ENCODE data around the gene GRB14. TPM values are rescaled to one million over a fixed set of nuclear protein-coding genes. Genes with fewer than 3 reads are reported as not detected.
"Not testable (repeated sequence)": the region's sequence is repeated elsewhere in the genome, so short reads cannot be mapped to it uniquely, and the experiment has no call there.

Gene GRB14
- total and polyA plus RNA-seq, 5 donors from 2014 or later: 0.69 TPM; not detected in 4

DNA sequence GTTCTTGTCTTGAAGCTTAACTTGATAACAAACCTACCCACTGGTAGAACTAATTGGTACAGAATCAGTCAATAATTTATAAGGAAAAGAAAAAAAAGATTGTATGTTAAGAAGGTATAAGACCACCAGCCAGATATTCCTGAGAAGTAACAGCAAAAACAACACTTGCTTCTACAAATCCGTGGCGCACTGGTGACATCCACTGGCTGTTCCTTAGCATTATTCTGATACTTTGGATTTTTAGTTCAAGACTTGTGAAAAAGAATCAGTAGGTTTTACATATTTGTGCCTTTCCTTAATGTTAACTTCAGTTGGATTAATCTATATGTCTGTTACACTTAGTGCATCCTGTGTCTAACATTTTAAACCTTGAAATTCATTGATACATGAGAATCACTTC, 141.8 kb downstream of the GRB14 start:
- Histone ChIP-seq H3K27ac (ENCODE audit: insufficient read depth, low read length, poor library complexity, severe bottlenecking) (no peak overlapping the region), H3K4me3 (ENCODE audit: low read depth, low read length) (no peak overlapping the region), H3K36me3 (ENCODE audit: control insufficient read depth, insufficient read depth, low read length) (no peaks in the 10 kb centered on the region), H3K4me1 (ENCODE audit: control insufficient read depth, insufficient read depth, low read length, poor library complexity, severe bottlenecking) (no peaks in the 10 kb centered on the region), H3K27me3 (ENCODE audit: control insufficient read depth, insufficient read depth, low read length) (no peaks in the 10 kb centered on the region), H3K9me3 (ENCODE audit: control insufficient read depth in 2 of 2, low read length in 2 of 2) (no peaks in the 10 kb centered on the region)
- Mint-ChIP-seq H3K4me3 (no peak overlapping the region), H3K36me3 (no peaks in the 10 kb centered on the region), H3K27me3 (no peaks in the 10 kb centered on the region), H3K4me1 (no peaks in the 10 kb centered on the region), H3K9me3 (peaks cover 0 to 4% (median 0%) of the 10 kb centered on the region in 7 donors), H3K27ac (no peak overlapping the region)
- no peak for ATAC-seq (ENCODE audit: low read depth in 2 of 2)
- no peak for DNase-seq

DNA sequence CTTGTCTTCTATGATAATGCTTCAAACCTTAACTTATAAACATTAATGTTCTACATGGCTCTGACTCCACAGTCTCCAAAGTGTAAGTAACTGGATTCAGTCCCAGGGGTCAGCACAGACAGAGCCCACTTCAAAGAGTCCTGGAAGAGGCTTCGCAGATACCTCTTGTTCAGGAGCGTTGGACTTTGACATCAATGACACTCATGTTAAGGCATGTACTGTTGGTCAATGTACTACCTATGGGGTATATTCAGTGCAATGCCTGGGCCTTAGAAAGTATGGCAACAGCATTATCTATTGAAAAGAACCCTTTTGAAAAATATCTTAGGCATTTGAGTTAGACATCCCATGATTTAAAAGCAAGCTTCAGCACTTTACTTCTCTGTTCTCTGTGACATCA, 143.1 kb downstream of the GRB14 start:
- Histone ChIP-seq H3K27me3 (ENCODE audit: control insufficient read depth, insufficient read depth, low read length) (no peaks in the 10 kb centered on the region), H3K4me3 (ENCODE audit: low read depth, low read length) (no peak overlapping the region), H3K4me1 (ENCODE audit: control insufficient read depth, insufficient read depth, low read length, poor library complexity, severe bottlenecking) (no peaks in the 10 kb centered on the region), H3K36me3 (ENCODE audit: control insufficient read depth, insufficient read depth, low read length) (no peaks in the 10 kb centered on the region), H3K9me3 (ENCODE audit: control insufficient read depth in 2 of 2, low read length in 2 of 2) (no peaks in the 10 kb centered on the region), H3K27ac (ENCODE audit: insufficient read depth, low read length, poor library complexity, severe bottlenecking) (no peak overlapping the region)
- Mint-ChIP-seq H3K27me3 (no peaks in the 10 kb centered on the region), H3K4me1 (no peaks in the 10 kb centered on the region), H3K9me3 (peaks cover 0 to 8% (median 0%) of the 10 kb centered on the region in 7 donors), H3K27ac (no peak overlapping the region), H3K36me3 (no peaks in the 10 kb centered on the region), H3K4me3 (no peak overlapping the region)
- DNase-seq (no peak), ATAC-seq (ENCODE audit: low read depth in 2 of 2) (no peak)

DNA sequence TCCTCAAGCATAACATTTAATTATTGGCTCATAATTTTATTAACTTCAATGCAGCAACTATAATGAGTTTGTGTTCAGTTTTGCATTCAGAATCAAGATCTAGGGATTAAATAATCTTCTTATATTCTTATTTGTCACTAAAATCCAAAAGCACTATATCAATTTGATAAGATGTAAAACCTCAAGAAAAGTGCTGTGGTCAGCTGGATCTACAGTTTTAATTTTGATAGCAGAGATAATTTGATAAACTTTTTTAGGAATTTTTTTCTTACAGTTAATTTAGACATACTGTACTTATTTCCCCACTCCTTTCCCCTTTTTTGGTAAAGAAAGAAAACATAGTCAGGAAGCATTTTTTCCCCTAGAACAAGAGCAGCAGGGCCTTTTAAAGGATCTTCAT, 146.4 kb downstream of the GRB14 start:
- Mint-ChIP-seq H3K4me1 (no peaks in the 10 kb centered on the region), H3K36me3 (no peaks in the 10 kb centered on the region), H3K9me3 (peaks cover 0 to 11% (median 1%) of the 10 kb centered on the region in 7 donors), H3K27me3 (no peaks in the 10 kb centered on the region), H3K4me3 (no peak overlapping the region), H3K27ac (no peak overlapping the region)
- ATAC-seq (ENCODE audit: low read depth in 2 of 2): no peak
- Histone ChIP-seq H3K9me3 (ENCODE audit: control insufficient read depth in 2 of 2, low read length in 2 of 2) (no peaks in the 10 kb centered on the region), H3K27me3 (ENCODE audit: control insufficient read depth, insufficient read depth, low read length) (no peaks in the 10 kb centered on the region), H3K27ac (ENCODE audit: insufficient read depth, low read length, poor library complexity, severe bottlenecking) (no peak overlapping the region), H3K4me3 (ENCODE audit: low read depth, low read length) (no peak overlapping the region), H3K4me1 (ENCODE audit: control insufficient read depth, insufficient read depth, low read length, poor library complexity, severe bottlenecking) (no peaks in the 10 kb centered on the region), H3K36me3 (ENCODE audit: control insufficient read depth, insufficient read depth, low read length) (no peaks in the 10 kb centered on the region)
- DNase-seq: no peak

DNA sequence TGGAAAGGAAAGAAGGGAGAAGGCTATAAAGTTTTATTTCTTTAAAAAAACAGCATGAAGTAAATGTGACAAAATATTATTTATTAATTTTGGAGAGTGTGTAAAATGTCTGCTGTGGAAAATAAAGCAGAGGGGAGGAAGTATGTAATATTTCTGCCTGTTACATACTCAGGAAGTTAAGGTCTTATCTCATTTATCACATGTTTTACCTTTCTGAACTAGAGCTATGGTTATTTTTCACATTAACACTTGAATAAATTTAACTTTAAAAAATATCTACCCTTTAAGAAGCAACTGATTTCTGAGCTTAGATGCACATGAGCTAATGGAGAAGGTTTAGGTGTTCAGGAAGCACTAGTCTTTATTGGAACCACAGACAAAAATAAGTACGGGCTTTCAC, 148.3 kb downstream of the GRB14 start:
- ATAC-seq (ENCODE audit: low read depth in 2 of 2): no peak
- H3K4me1 Mint-ChIP-seq: no peaks in the 10 kb centered on the region
- H3K4me3 Mint-ChIP-seq: no peak overlapping the region

DNA sequence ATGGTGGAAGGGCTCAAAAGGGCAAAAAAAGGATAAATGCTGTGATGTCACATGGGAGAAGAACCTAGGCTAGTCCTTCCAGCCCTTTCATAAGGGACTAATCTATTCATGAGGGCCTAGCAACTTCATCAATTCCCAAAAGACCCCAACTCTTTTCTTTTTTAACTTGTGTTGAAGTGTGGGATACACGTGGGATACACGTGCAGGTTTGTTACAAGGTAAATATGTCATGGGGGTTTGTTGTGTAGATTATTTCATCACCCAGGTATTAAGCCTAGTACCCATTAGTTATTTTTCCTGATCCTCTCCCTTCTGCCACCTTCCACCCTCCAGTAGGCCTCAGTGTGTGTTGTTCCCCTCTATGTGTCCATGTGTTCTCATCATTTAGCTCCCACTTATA, 156.2 kb downstream of the GRB14 start:
- not testable (repeated sequence) for H3K36me3 Mint-ChIP-seq; H3K4me3 ChIP-seq (ENCODE audit: low read depth, low read length); DNase-seq; H3K27ac Mint-ChIP-seq; H3K27ac ChIP-seq (ENCODE audit: insufficient read depth, low read length, poor library complexity, severe bottlenecking); H3K4me1 ChIP-seq (ENCODE audit: control insufficient read depth, insufficient read depth, low read length, poor library complexity, severe bottlenecking); H3K4me3 Mint-ChIP-seq; H3K4me1 Mint-ChIP-seq; H3K36me3 ChIP-seq (ENCODE audit: control insufficient read depth, insufficient read depth, low read length); H3K9me3 ChIP-seq (ENCODE audit: control insufficient read depth in 2 of 2, low read length in 2 of 2); H3K27me3 Mint-ChIP-seq; ATAC-seq (ENCODE audit: low read depth in 2 of 2); H3K27me3 ChIP-seq (ENCODE audit: control insufficient read depth, insufficient read depth, low read length)
- peaks cover 0 to 23% (median 11%) of the 10 kb centered on the region in 7 donors for H3K9me3 Mint-ChIP-seq

More for the DNA sequence above, 148.3 kb downstream of the GRB14 start:
- H3K4me1 ChIP-seq (ENCODE audit: control insufficient read depth, insufficient read depth, low read length, poor library complexity, severe bottlenecking): no peaks in the 10 kb centered on the region
- no peaks in the 10 kb centered on the region for H3K9me3 ChIP-seq (ENCODE audit: control insufficient read depth in 2 of 2, low read length in 2 of 2)
- DNase-seq: no peak
- no peaks in the 10 kb centered on the region for H3K27me3 ChIP-seq (ENCODE audit: control insufficient read depth, insufficient read depth, low read length)
- peaks cover 0 to 8% (median 3%) of the 10 kb centered on the region in 7 donors for H3K9me3 Mint-ChIP-seq
- H3K4me3 ChIP-seq (ENCODE audit: low read depth, low read length): no peak overlapping the region
- H3K36me3 Mint-ChIP-seq: no peaks in the 10 kb centered on the region
- H3K27ac Mint-ChIP-seq: no peak overlapping the region
- no peak overlapping the region for H3K27ac ChIP-seq (ENCODE audit: insufficient read depth, low read length, poor library complexity, severe bottlenecking)
- no peaks in the 10 kb centered on the region for H3K27me3 Mint-ChIP-seq
- no peaks in the 10 kb centered on the region for H3K36me3 ChIP-seq (ENCODE audit: control insufficient read depth, insufficient read depth, low read length)

DNA sequence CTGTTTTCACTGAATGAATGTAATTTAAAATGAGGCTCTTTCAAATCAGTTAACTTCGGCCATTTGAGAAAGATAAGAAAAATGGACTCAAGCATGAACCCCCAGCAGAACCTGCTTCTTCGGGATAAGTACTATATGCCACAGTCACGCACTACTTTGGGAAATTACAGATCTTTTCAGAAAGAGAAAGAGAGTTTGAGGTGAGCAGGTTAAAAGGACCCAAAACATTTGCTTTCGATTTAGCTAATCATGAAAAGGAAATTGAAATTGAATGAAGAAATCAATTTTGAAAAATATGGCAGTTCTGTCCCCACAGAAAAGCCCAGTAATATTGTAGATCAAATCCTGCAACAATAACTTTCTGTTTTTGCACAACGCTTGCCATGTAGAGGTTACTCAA, 156.9 kb downstream of the GRB14 start:
- H3K27me3 Mint-ChIP-seq: no peaks in the 10 kb centered on the region
- Histone ChIP-seq H3K4me3 (ENCODE audit: low read depth, low read length) (no peak overlapping the region), H3K36me3 (ENCODE audit: control insufficient read depth, insufficient read depth, low read length) (no peaks in the 10 kb centered on the region), H3K9me3 (ENCODE audit: control insufficient read depth in 2 of 2, low read length in 2 of 2) (no peaks in the 10 kb centered on the region), H3K27ac (ENCODE audit: insufficient read depth, low read length, poor library complexity, severe bottlenecking) (no peak overlapping the region), H3K27me3 (ENCODE audit: control insufficient read depth, insufficient read depth, low read length) (no peaks in the 10 kb centered on the region), H3K4me1 (ENCODE audit: control insufficient read depth, insufficient read depth, low read length, poor library complexity, severe bottlenecking) (no peaks in the 10 kb centered on the region)
- no peaks in the 10 kb centered on the region for H3K4me1 Mint-ChIP-seq
- no peak overlapping the region for H3K27ac Mint-ChIP-seq
- ATAC-seq (ENCODE audit: low read depth in 2 of 2) (no peak), DNase-seq (no peak)
- no peaks in the 10 kb centered on the region for H3K36me3 Mint-ChIP-seq
- no peak overlapping the region for H3K4me3 Mint-ChIP-seq
- H3K9me3 Mint-ChIP-seq: peaks cover 2 to 20% (median 8%) of the 10 kb centered on the region in 7 donors

DNA sequence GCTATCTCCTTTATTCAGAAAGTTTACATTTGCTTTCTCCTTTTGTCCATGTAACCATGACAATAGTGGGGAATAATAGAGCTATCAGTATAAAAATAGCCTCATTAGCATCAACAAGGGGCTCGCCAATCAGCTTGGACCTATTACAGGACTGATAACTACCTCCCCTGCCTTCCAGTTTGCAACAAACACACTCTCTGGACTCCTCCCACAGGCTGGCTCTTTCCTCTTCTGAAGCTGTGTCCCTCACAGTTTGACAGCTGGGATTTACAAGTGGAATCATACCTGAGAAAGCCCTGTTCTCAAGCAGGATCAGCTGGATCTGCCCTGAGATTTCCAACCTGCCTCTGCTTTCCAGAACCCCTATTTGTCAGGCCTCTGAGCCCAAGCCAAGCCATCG, 162.5 kb downstream of the GRB14 start:
- H3K9me3 Mint-ChIP-seq: peaks cover 0 to 16% (median 10%) of the 10 kb centered on the region in 7 donors
- DNase-seq (no peak), ATAC-seq (ENCODE audit: low read depth in 2 of 2) (no peak)
- Histone ChIP-seq H3K4me1 (ENCODE audit: control insufficient read depth, insufficient read depth, low read length, poor library complexity, severe bottlenecking) (no peaks in the 10 kb centered on the region), H3K36me3 (ENCODE audit: control insufficient read depth, insufficient read depth, low read length) (no peaks in the 10 kb centered on the region), H3K4me3 (ENCODE audit: low read depth, low read length) (no peak overlapping the region), H3K27me3 (ENCODE audit: control insufficient read depth, insufficient read depth, low read length) (no peaks in the 10 kb centered on the region), H3K9me3 (ENCODE audit: control insufficient read depth in 2 of 2, low read length in 2 of 2) (no peaks in the 10 kb centered on the region), H3K27ac (ENCODE audit: insufficient read depth, low read length, poor library complexity, severe bottlenecking) (no peak overlapping the region)
- H3K27ac Mint-ChIP-seq: no peak overlapping the region
- H3K4me1 Mint-ChIP-seq: no peaks in the 10 kb centered on the region
- no peak overlapping the region for H3K4me3 Mint-ChIP-seq
- H3K36me3 Mint-ChIP-seq: no peaks in the 10 kb centered on the region
- H3K27me3 Mint-ChIP-seq: no peaks in the 10 kb centered on the region

DNA sequence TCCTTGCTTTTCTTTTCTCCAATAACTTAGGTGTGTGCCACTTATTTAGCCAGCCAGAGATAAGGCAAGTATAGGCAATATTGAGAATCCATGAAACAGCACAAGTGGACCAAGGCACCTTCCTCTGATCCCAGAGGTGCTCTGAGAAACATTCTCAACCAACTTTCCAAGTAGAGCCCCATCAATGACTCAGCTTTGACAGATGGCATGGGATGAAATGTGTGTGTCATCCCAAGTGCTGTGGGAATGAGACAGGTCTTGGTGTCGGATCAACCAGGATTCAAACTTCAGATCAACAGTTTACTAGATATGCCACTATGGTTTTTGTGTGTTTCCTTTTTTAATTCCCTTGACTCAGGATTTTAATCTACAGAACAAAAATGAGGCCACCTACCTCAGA, 164.0 kb downstream of the GRB14 start:
- Mint-ChIP-seq H3K4me3 (no peak overlapping the region), H3K9me3 (peaks cover 0 to 14% (median 10%) of the 10 kb centered on the region in 7 donors), H3K4me1 (no peaks in the 10 kb centered on the region), H3K27me3 (no peaks in the 10 kb centered on the region), H3K27ac (no peak overlapping the region), H3K36me3 (no peaks in the 10 kb centered on the region)
- Histone ChIP-seq H3K27me3 (ENCODE audit: control insufficient read depth, insufficient read depth, low read length) (no peaks in the 10 kb centered on the region), H3K4me1 (ENCODE audit: control insufficient read depth, insufficient read depth, low read length, poor library complexity, severe bottlenecking) (no peaks in the 10 kb centered on the region), H3K36me3 (ENCODE audit: control insufficient read depth, insufficient read depth, low read length) (no peaks in the 10 kb centered on the region), H3K27ac (ENCODE audit: insufficient read depth, low read length, poor library complexity, severe bottlenecking) (no peak overlapping the region), H3K9me3 (ENCODE audit: control insufficient read depth in 2 of 2, low read length in 2 of 2) (no peaks in the 10 kb centered on the region), H3K4me3 (ENCODE audit: low read depth, low read length) (no peak overlapping the region)
- ATAC-seq (ENCODE audit: low read depth in 2 of 2): no peak
- DNase-seq: no peak

Measured in CD4-positive, CD25-positive, alpha-beta regulatory T cell (primary cell).